ENCODE data around the gene TMEM204.

GRCh38 chr16:1510272-1510671 lies 23.2 kb upstream of the TMEM204 start:
- no peak for TF ChIP-seq OSR1 (CRISPR knock-in tag; IDR thresholded peaks at IDR 0.05)
- no peak for TF ChIP-seq PATZ1 (CRISPR knock-in tag; IDR thresholded peaks at IDR 0.05; ENCODE audit: borderline replicate concordance)
- no peak for TF ChIP-seq ZFP3 (CRISPR knock-in tag; IDR thresholded peaks at IDR 0.05)
- TF ChIP-seq ZNF70 (CRISPR knock-in tag; IDR thresholded peaks at IDR 0.05): no peak
- TF ChIP-seq RARB (CRISPR knock-in tag; IDR thresholded peaks at IDR 0.05): no peak
- no peak for TF ChIP-seq ISL1 (CRISPR knock-in tag; IDR thresholded peaks at IDR 0.05)
- TF ChIP-seq ZNF8 (CRISPR knock-in tag; IDR thresholded peaks at IDR 0.05): no peak
- TF ChIP-seq ESRRG (CRISPR knock-in tag; IDR thresholded peaks at IDR 0.05): no peak
- no peak for TF ChIP-seq GLIS3 (CRISPR knock-in tag; IDR thresholded peaks at IDR 0.05)
